ENCODE measurements around the gene SETMAR. TPM values are rescaled to one million over a fixed set of nuclear protein-coding genes. Genes with fewer than 3 reads are reported as not detected.

Gene SETMAR
- total and polyA plus RNA-seq, 4 donors, result 4.5 to 9.7 (median 5.8) TPM

GRCh38 chr3:4311496-4311895, 8.3 kb downstream of the SETMAR start:
- Histone ChIP-seq H3K9me3 (ENCODE audit: control insufficient read depth in 4 of 4, low read length in 3 of 4) (no peaks in the 10 kb centered on the region), H3K36me3 (ENCODE audit: control insufficient read depth in 4 of 4, insufficient read depth in 3 of 4, low read depth in 1 of 4, low read length in 3 of 4) (peaks cover 0 to 2% (median 0%) of the 10 kb centered on the region in 4 donors), H3K27ac (ENCODE audit: low read depth in 1 of 2, low read length in 2 of 2) (no peak overlapping the region), H3K9ac (ENCODE audit: low read depth in 1 of 2, low read length in 2 of 2) (no peak overlapping the region), H3K4me3 (ENCODE audit: low read depth in 1 of 3, low read length in 3 of 3) (no peak overlapping the region), H3K4me1 (ENCODE audit: control insufficient read depth in 4 of 4, insufficient read depth in 4 of 4, low read length in 3 of 4) (peaks cover 0 to 3% (median 1%) of the 10 kb centered on the region in 4 donors), H3K27me3 (ENCODE audit: control insufficient read depth in 4 of 4, insufficient read depth in 4 of 4, low read length in 3 of 4) (no peaks in the 10 kb centered on the region)
- DNase-seq (ENCODE audit: low spot score), result no peak
- TF ChIP-seq RAD21 (IDR thresholded peaks at IDR 0.05) (no peak), FOXA1 (IDR thresholded peaks at IDR 0.05) (no peak), JUND (IDR thresholded peaks at IDR 0.05) (no peak), HNF4A (conservative IDR thresholded peaks at IDR 0.05) (no peak), CTCF (IDR thresholded peaks at IDR 0.05; ENCODE audit: low read depth, low read length, missing input control) (no peak), TAF1 (conservative IDR thresholded peaks at IDR 0.05) (no peak), REST (IDR thresholded peaks at IDR 0.05) (no peak), ZBTB33 (IDR thresholded peaks at IDR 0.05) (no peak)

GRCh38 chr3:4313606-4314293, 10.6 kb downstream of the SETMAR start:
- Histone ChIP-seq H3K27me3 (ENCODE audit: control insufficient read depth in 4 of 4, insufficient read depth in 4 of 4, low read length in 3 of 4) (no peaks in the 10 kb centered on the region), H3K9me3 (ENCODE audit: control insufficient read depth in 4 of 4, low read length in 3 of 4) (no peaks in the 10 kb centered on the region), H3K9ac (ENCODE audit: low read depth in 1 of 2, low read length in 2 of 2) (no peak overlapping the region), H3K27ac (ENCODE audit: low read depth in 1 of 2, low read length in 2 of 2) (no peak overlapping the region), H3K4me3 (ENCODE audit: low read depth in 1 of 3, low read length in 3 of 3) (no peak overlapping the region), H3K36me3 (ENCODE audit: control insufficient read depth in 4 of 4, insufficient read depth in 3 of 4, low read depth in 1 of 4, low read length in 3 of 4) (peaks cover 0 to 4% (median 2%) of the 10 kb centered on the region in 4 donors), H3K4me1 (ENCODE audit: control insufficient read depth in 4 of 4, insufficient read depth in 4 of 4, low read length in 3 of 4) (peaks cover 0 to 2% (median 0%) of the 10 kb centered on the region in 4 donors)
- 93% methylated on average over 4 of the region's 4 CpGs for WGBS
- DNase-seq (ENCODE audit: low spot score), result no peak
- TF ChIP-seq YY1 (IDR thresholded peaks at IDR 0.05) (no peak), MAX (IDR thresholded peaks at IDR 0.05) (no peak), ATF3 (IDR thresholded peaks at IDR 0.05) (no peak), SP1 (IDR thresholded peaks at IDR 0.05) (no peak)
